Mesendoderm (in vitro differentiated cells): ENCODE data around the gene CRY1.

Source experiments
- DNase-seq: peaks from one replicate; pipeline ENCODE4 v3.0.0; 2013
- H2AK5ac ChIP-seq: 2 replicates; pipeline ENCODE4 v1.6.1; 2013; ENCODE audit warnings: low read length, inconsistent platforms
- H2BK120ac ChIP-seq: 2 replicates; pipeline ENCODE4 v1.6.1; 2013; ENCODE audit warnings: low read depth, mild to moderate bottlenecking, low read length, moderate library complexity, mixed read lengths
- H2BK15ac ChIP-seq: replicated peaks from 2 replicates; pipeline ENCODE4 v1.6.1; 2013; ENCODE audit warnings: low read depth, mild to moderate bottlenecking, moderate library complexity
- H2BK5ac ChIP-seq: 2 replicates; pipeline ENCODE4 v1.6.1; 2013; ENCODE audit warnings: low read length, inconsistent platforms
- H3K18ac ChIP-seq: 2 replicates; pipeline ENCODE4 v1.6.1; 2013; ENCODE audit warnings: mild to moderate bottlenecking, low read length, mixed read lengths
- H3K23ac ChIP-seq: one replicate; pipeline ENCODE4 v1.6.1; 2013; ENCODE audit warnings: low read length
- H3K27ac ChIP-seq: 2 replicates; pipeline ENCODE4 v1.5.1; 2013; ENCODE audit warnings: low read depth, mild to moderate bottlenecking, inconsistent platforms, low read length, moderate library complexity
- H3K27me3 ChIP-seq: 2 replicates; pipeline ENCODE4 v1.6.1; 2013; ENCODE audit warnings: low read length, control low read depth, mild to moderate bottlenecking, inconsistent platforms; ENCODE audit not compliant: insufficient read depth, poor library complexity
- H3K36me3 ChIP-seq: 2 replicates; pipeline ENCODE4 v1.6.1; 2013; ENCODE audit warnings: low read length, inconsistent platforms; ENCODE audit not compliant: control insufficient read depth, insufficient read depth
- H3K4ac ChIP-seq: one replicate; pipeline ENCODE4 v1.6.1; 2013; ENCODE audit warnings: low read depth, mild to moderate bottlenecking, low read length, moderate library complexity
- H3K4me1 ChIP-seq: 2 replicates; pipeline ENCODE4 v1.6.1; 2013; ENCODE audit warnings: low read depth, low read length, inconsistent platforms; ENCODE audit not compliant: control insufficient read depth
- H3K4me2 ChIP-seq: 2 replicates; pipeline ENCODE4 v1.6.1; 2013; ENCODE audit warnings: low read length
- H3K4me3 ChIP-seq: 2 replicates; pipeline ENCODE4 v1.5.1; 2013; ENCODE audit warnings: mild to moderate bottlenecking, low read length
- H3K56ac ChIP-seq: one replicate; pipeline ENCODE4 v1.6.1; 2013; ENCODE audit warnings: low read length
- H3K79me1 ChIP-seq: 2 replicates; pipeline ENCODE4 v1.6.1; 2013; ENCODE audit warnings: low read length, inconsistent platforms
- H3K79me2 ChIP-seq: 2 replicates; pipeline ENCODE4 v1.6.1; 2013; ENCODE audit warnings: mild to moderate bottlenecking, low read length; ENCODE audit not compliant: control insufficient read depth, insufficient read depth
- H3K9ac ChIP-seq: 2 replicates; pipeline ENCODE4 v1.6.1; 2013; ENCODE audit warnings: low read length, inconsistent platforms
- H4K5ac ChIP-seq: one replicate; pipeline ENCODE4 v1.6.1; 2013; ENCODE audit warnings: low read length
- H4K8ac ChIP-seq: one replicate; pipeline ENCODE4 v1.6.1; 2013; ENCODE audit warnings: low read depth, mild to moderate bottlenecking, control low read depth, low read length, moderate library complexity
- WGBS: extraction: QIAGEN DNeasy Blood & Tissue Kit; methylation state at CpG from one replicate; pipeline ENCODE4 v1.1.7; 2013; ENCODE audit warnings: low lambda C conversion rate, missing lambda C conversion rate; ENCODE audit not compliant: insufficient coverage; ENCODE audit errors: extremely low coverage; 5-methylcytosine and 5-hydroxymethylcytosine counted together

The CRY1 gene

DNA sequence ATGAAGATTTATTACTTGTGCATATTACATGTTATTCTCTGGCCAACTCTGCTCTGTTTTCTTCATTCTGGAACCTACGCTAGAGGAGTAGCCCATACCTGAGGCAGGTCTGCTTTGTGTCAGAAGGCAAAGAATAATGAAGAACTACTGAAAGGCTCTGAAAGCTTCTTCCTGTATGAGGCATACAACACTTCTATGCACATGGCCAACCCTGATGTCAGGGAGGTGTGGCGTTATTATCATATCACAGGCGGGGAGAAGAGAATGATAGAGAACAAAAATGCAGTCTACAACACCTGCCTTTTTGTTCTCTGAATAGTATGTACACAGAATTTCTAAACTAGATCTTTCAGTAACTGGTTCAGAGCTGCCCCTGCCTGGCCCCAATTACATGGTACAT, 32.5 kb upstream of the CRY1 start:
- Histone ChIP-seq H3K4ac (no peak overlapping the region), H2BK15ac (no peak overlapping the region), H3K79me2 (no peaks in the 10 kb centered on the region), H4K5ac (no peak overlapping the region), H3K4me1 (peaks cover 1% of the 10 kb centered on the region), H3K27ac (no peak overlapping the region), H3K4me2 (no peak overlapping the region), H2BK120ac (no peak overlapping the region), H3K36me3 (no peaks in the 10 kb centered on the region), H3K23ac (no peak overlapping the region), H4K8ac (no peak overlapping the region), H3K56ac (no peak overlapping the region), H3K27me3 (no peaks in the 10 kb centered on the region), H3K4me3 (no peak overlapping the region), H2BK5ac (no peak overlapping the region), H3K79me1 (no peaks in the 10 kb centered on the region), H2AK5ac (no peak overlapping the region), H3K18ac (no peak overlapping the region), H3K9ac (no peak overlapping the region)
- no CpG with 5 or more reads among the region's 3 CpGs for WGBS
- no peak for DNase-seq

DNA sequence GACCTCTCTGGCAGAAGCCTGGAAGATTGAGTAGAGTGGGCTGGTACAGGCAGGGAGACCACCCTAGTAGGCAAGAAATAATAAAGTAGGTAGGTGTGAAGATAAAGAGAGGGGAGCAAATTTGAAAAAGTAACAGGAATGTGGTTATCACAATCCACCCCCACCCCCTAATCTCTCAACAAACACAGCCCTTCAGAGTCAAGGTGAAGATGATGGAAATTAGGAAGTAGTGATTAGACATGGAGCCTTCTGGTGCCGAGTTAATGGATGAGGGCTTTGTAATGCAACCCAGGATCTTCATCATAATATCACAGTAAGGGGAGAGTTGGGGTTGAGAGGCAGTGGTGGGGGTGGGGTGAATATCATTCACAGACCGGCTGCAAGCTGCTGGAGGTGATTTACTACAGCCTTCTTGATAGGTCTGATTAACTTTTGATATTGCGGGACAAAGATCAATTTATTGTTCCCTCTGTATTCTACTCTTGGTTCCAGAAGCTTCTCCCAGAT, 29.2 kb upstream of the CRY1 start:
- DNase-seq, result peak; percentile 91
- H3K4ac ChIP-seq, result no peak overlapping the region
- no CpG with 5 or more reads among the region's 3 CpGs for WGBS

DNA sequence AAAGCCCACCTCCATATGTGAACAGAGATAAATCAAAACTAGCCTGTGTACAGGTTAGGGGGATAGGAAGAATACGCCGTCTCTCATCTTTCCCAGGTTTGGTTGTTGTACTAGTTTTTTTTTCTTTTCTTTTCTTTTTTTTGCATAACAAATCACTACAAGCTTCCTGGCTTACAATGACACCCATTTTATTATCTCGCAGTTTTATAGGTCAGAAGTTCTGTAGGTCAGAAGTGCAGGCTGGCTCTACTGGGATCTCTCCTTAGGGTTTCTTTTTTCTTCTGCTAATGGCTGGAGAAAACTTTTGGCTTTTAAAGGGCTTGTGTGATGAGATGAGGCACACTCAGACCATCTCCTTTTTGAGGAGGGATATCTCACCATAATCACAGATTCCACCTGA, 25.7 kb upstream of the CRY1 start:
- H3K23ac ChIP-seq, result no peak overlapping the region
- no peak overlapping the region for H2BK15ac ChIP-seq
- no peak overlapping the region for H2AK5ac ChIP-seq
- WGBS, result no CpG with 5 or more reads among the region's 3 CpGs
- H3K4me3 ChIP-seq, result no peak overlapping the region
- H2BK120ac ChIP-seq, result no peak overlapping the region
- H3K79me2 ChIP-seq, result no peaks in the 10 kb centered on the region
- H3K27ac ChIP-seq, result no peak overlapping the region
- no peak overlapping the region for H3K4me2 ChIP-seq
- no peaks in the 10 kb centered on the region for H3K27me3 ChIP-seq
- H3K9ac ChIP-seq, result no peak overlapping the region
- no peak overlapping the region for H2BK5ac ChIP-seq
- no peaks in the 10 kb centered on the region for H3K79me1 ChIP-seq
- H3K18ac ChIP-seq, result no peak overlapping the region
- no peak overlapping the region for H3K56ac ChIP-seq
- H3K4me1 ChIP-seq, result peaks cover 1% of the 10 kb centered on the region
- no peak overlapping the region for H4K8ac ChIP-seq
- DNase-seq, result no peak
- H3K36me3 ChIP-seq, result no peaks in the 10 kb centered on the region
- H3K4ac ChIP-seq, result no peak overlapping the region
- no peak overlapping the region for H4K5ac ChIP-seq

More for the DNA sequence above, 29.2 kb upstream of the CRY1 start:
- Histone ChIP-seq H2BK120ac (no peak overlapping the region), H2BK15ac (no peak overlapping the region), H3K18ac (no peak overlapping the region), H3K36me3 (no peaks in the 10 kb centered on the region), H2AK5ac (no peak overlapping the region), H3K27me3 (no peaks in the 10 kb centered on the region), H3K79me1 (no peaks in the 10 kb centered on the region), H4K5ac (no peak overlapping the region), H3K27ac (no peak overlapping the region), H2BK5ac (no peak overlapping the region), H3K4me3 (no peak overlapping the region), H3K79me2 (no peaks in the 10 kb centered on the region), H3K4me1 (peaks cover 1% of the 10 kb centered on the region), H3K56ac (peak overlapping the region; percentile 25), H3K4me2 (no peak overlapping the region), H3K23ac (no peak overlapping the region), H4K8ac (no peak overlapping the region), H3K9ac (no peak overlapping the region)

GRCh38 chr12:107118624-107119023, 25.3 kb upstream of the CRY1 start:
- no peak overlapping the region for H3K4me3 ChIP-seq
- H2BK5ac ChIP-seq, result no peak overlapping the region
- no peak overlapping the region for H4K8ac ChIP-seq
- no peak overlapping the region for H2BK120ac ChIP-seq
- no CpG with 5 or more reads among the region's 4 CpGs for WGBS
- H3K79me2 ChIP-seq, result no peaks in the 10 kb centered on the region
- DNase-seq, result no peak
- H3K23ac ChIP-seq, result no peak overlapping the region
- no peak overlapping the region for H3K27ac ChIP-seq
- no peaks in the 10 kb centered on the region for H3K79me1 ChIP-seq
- H3K36me3 ChIP-seq, result no peaks in the 10 kb centered on the region
- no peak overlapping the region for H3K4me2 ChIP-seq
- peaks cover 1% of the 10 kb centered on the region for H3K4me1 ChIP-seq
- H3K56ac ChIP-seq, result no peak overlapping the region
- no peak overlapping the region for H3K4ac ChIP-seq
- H4K5ac ChIP-seq, result no peak overlapping the region
- no peak overlapping the region for H3K9ac ChIP-seq
- H3K18ac ChIP-seq, result no peak overlapping the region
- H3K27me3 ChIP-seq, result no peaks in the 10 kb centered on the region
- H2AK5ac ChIP-seq, result no peak overlapping the region
- H2BK15ac ChIP-seq, result no peak overlapping the region

DNA sequence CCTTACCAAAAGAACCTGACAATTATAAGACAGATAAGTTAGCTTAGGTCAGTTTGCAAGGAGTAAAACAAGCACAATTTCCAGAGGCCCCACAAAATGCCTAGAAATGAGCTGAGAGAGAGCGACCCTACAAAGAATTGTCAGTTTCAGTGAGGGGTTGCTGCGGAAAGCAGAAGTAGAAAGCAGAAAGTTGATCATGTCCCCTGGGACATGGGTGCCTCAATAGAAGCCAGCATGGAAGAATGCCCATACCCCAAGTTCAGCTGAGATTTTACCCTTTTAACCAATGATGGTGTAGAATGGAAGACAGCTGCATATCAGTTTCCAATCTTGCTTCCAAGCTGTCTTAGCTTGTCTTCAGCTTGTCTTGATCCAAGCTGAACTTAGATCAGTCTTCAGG, 21.8 kb upstream of the CRY1 start:
- H3K4me2 ChIP-seq, result no peak overlapping the region
- no peaks in the 10 kb centered on the region for H3K79me1 ChIP-seq
- H2BK120ac ChIP-seq, result no peak overlapping the region
- no peaks in the 10 kb centered on the region for H3K36me3 ChIP-seq
- no CpG with 5 or more reads among the region's 2 CpGs for WGBS
- no peak overlapping the region for H3K27ac ChIP-seq
- no peak overlapping the region for H3K18ac ChIP-seq
- H3K79me2 ChIP-seq, result no peaks in the 10 kb centered on the region
- no peak overlapping the region for H4K8ac ChIP-seq
- no peak overlapping the region for H3K23ac ChIP-seq
- H3K27me3 ChIP-seq, result no peaks in the 10 kb centered on the region
- no peaks in the 10 kb centered on the region for H3K4me1 ChIP-seq
- H3K9ac ChIP-seq, result no peak overlapping the region
- H2AK5ac ChIP-seq, result no peak overlapping the region
- H3K4me3 ChIP-seq, result no peak overlapping the region
- no peak overlapping the region for H2BK15ac ChIP-seq
- no peak overlapping the region for H3K4ac ChIP-seq
- H2BK5ac ChIP-seq, result no peak overlapping the region
- H3K56ac ChIP-seq, result no peak overlapping the region
- no peak overlapping the region for H4K5ac ChIP-seq
- DNase-seq, result no peak

- Histone ChIP-seq H3K4me2 (no peak overlapping the region), H3K4me1 (peaks cover 2% of the 10 kb centered on the region), H4K5ac (no peak overlapping the region), H3K4me3 (no peak overlapping the region), H4K8ac (no peak overlapping the region), H2BK5ac (no peak overlapping the region), H3K9ac (no peak overlapping the region), H2BK120ac (no peak overlapping the region), H2BK15ac (no peak overlapping the region), H2AK5ac (no peak overlapping the region), H3K23ac (no peak overlapping the region), H3K18ac (no peak overlapping the region), H3K4ac (no peak overlapping the region), H3K79me1 (no peaks in the 10 kb centered on the region), H3K27ac (no peak overlapping the region), H3K36me3 (no peaks in the 10 kb centered on the region), H3K56ac (no peak overlapping the region), H3K79me2 (no peaks in the 10 kb centered on the region), H3K27me3 (no peaks in the 10 kb centered on the region)
- no peak for DNase-seq
These were observed 18.0 kb upstream of the CRY1 start for GRCh38 chr12:107111314-107111713.
